HL-60 (cell line): ENCODE results near the gene LIPC.
A peak's percentile ranks its signal among the peaks of the same experiment; 100 is the strongest.

Source experiments
- DNase-seq, 2 experiments: peaks; one replicate each; pipeline ENCODE4 v3.0.0-alpha.2; 2010 to 2020; ENCODE audit warnings: low read depth in 1 of 2, low spot score in 1 of 2
- H3K27ac ChIP-seq: fragments of 250-450 bp; sonication (Bioruptor Pico); replicated peaks from 2 replicates; pipeline ENCODE4 v1.5.1; 2020; ENCODE audit warnings: mild to moderate bottlenecking, moderate library complexity
- H3K27me3 ChIP-seq: fragments of 250-450 bp; sonication (Bioruptor Pico); 2 replicates; pipeline ENCODE4 v1.5.1; 2021; ENCODE audit warnings: mild to moderate bottlenecking, moderate library complexity; ENCODE audit not compliant: insufficient read depth, poor library complexity, severe bottlenecking
- H3K4me3 ChIP-seq: replicated peaks from 2 replicates; pipeline ENCODE4 v1.5.1; 2011; ENCODE audit warnings: mild to moderate bottlenecking, control low read depth, low read length; ENCODE audit not compliant: insufficient read depth
- CTCF ChIP-seq: IDR thresholded peaks from one replicate; pipeline ENCODE4 v1.5.1; 2011; ENCODE audit warnings: low read length, control low read depth, inconsistent platforms; ENCODE audit not compliant: insufficient read depth
- GABPA ChIP-seq: IDR thresholded peaks from 2 replicates; pipeline ENCODE4 v1.6.1; 2012; ENCODE audit warnings: low read depth
- POLR2AphosphoS5 ChIP-seq: IDR thresholded peaks from 2 replicates; pipeline ENCODE4 v1.6.1; 2012; ENCODE audit warnings: low read depth
- REST ChIP-seq: IDR thresholded peaks from 2 replicates; pipeline ENCODE4 v1.6.1; 2012; ENCODE audit warnings: low read depth; ENCODE audit not compliant: insufficient replicate concordance
- SPI1 ChIP-seq: IDR thresholded peaks from 2 replicates; pipeline ENCODE4 v1.6.1; 2012; ENCODE audit warnings: low read depth, mild to moderate bottlenecking, borderline replicate concordance

Gene LIPC

DNA sequence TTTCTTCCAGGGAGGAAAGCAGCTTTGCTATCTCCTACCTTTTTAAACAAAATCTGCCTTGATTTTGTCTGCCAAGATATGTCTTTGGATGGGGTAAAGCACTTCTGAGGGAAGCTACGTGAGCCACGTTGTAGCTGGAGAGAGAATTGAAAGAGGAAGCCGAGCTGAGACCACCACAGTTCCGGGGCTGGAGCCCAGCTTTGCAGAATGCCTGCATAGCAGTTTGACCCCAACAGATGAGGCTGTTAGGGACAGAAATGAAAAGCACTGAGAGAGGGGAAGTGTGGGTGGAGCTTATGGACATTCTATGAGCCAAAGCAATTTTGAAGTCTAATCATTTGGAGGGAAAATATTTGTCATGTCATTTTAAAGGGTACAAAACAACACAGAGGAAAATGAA, 45.4 kb downstream of the LIPC start:
- TF ChIP-seq CTCF (no peak), SPI1 (peak; percentile 62)
- DNase-seq = peak in 1 of 2 experiments; percentile 14
- Histone ChIP-seq H3K4me3 (no peak overlapping the region), H3K27ac (no peak overlapping the region), H3K27me3 (no peaks in the 10 kb centered on the region)

DNA sequence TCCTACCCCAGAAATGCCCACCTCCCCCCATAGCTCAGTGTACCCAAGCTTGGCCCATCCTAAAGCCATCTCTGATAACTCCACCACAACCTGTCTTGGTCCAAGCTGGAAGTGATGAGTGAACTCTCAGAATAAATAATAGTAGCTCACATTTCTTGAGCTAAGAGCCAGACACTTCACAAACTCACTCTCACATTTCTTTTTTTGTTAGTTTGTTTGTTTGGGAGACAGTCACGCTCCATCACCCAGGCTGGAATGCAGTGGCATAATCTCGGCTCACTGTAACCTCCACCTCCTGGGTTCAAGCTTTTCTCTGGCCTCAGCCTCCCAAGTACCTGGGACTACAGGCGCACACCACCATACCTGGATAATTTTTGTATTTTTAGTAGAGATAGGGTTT, 46.2 kb downstream of the LIPC start:
- Histone ChIP-seq H3K27me3 (no peaks in the 10 kb centered on the region), H3K4me3 (no peak overlapping the region), H3K27ac (no peak overlapping the region)
- no peak for DNase-seq
- TF ChIP-seq POLR2AphosphoS5 = no peak
- no peak for TF ChIP-seq GABPA
- no peak for TF ChIP-seq REST
- no peak for TF ChIP-seq SPI1
- TF ChIP-seq CTCF = no peak

- no peak for DNase-seq
- no peaks in the 10 kb centered on the region for H3K27me3 ChIP-seq
- no peak overlapping the region for H3K27ac ChIP-seq
- no peak overlapping the region for H3K4me3 ChIP-seq
- TF ChIP-seq POLR2AphosphoS5 (no peak), CTCF (no peak), GABPA (no peak), SPI1 (no peak), REST (no peak)
Observed at GRCh38 chr15:58478579-58478978, 46.8 kb downstream of the LIPC start.

- TF ChIP-seq SPI1 = no peak
- TF ChIP-seq POLR2AphosphoS5 = no peak
- no peak for TF ChIP-seq GABPA
- TF ChIP-seq REST = no peak
- no peak for TF ChIP-seq CTCF
- no peak overlapping the region for H3K27ac ChIP-seq
Observed at GRCh38 chr15:58479941-58480340, 48.1 kb downstream of the LIPC start.

More at GRCh38 chr15:58479941-58480340, 48.1 kb downstream of the LIPC start:
- no peaks in the 10 kb centered on the region for H3K27me3 ChIP-seq
- H3K4me3 ChIP-seq = no peak overlapping the region
- DNase-seq = no peak
